ENCODE results near the gene RPS26.
"Not testable (repeated sequence)": the region's sequence is repeated elsewhere in the genome, so short reads cannot be mapped to it uniquely, and the experiment has no call there.

The RPS26 gene

GRCh38 chr12:56001487-56002100 is 40.1 kb upstream of the RPS26 start:
- in situ Hi-C loops (cut with MboI; ENCODE audit: low sequenced_read_pairs, unreplicated experiment) = no loop called here
- DNase-seq (ENCODE audit: low spot score) = no peak
- TF ChIP-seq, protein P1, sequence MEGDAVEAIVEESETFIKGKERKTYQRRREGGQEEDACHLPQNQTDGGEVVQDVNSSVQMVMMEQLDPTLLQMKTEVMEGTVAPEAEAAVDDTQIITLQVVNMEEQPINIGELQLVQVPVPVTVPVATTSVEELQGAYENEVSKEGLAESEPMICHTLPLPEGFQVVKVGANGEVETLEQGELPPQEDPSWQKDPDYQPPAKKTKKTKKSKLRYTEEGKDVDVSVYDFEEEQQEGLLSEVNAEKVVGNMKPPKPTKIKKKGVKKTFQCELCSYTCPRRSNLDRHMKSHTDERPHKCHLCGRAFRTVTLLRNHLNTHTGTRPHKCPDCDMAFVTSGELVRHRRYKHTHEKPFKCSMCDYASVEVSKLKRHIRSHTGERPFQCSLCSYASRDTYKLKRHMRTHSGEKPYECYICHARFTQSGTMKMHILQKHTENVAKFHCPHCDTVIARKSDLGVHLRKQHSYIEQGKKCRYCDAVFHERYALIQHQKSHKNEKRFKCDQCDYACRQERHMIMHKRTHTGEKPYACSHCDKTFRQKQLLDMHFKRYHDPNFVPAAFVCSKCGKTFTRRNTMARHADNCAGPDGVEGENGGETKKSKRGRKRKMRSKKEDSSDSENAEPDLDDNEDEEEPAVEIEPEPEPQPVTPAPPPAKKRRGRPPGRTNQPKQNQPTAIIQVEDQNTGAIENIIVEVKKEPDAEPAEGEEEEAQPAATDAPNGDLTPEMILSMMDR (IDR thresholded peaks at IDR 0.05; ENCODE audit: borderline replicate concordance, control extremely low read depth, extremely low read depth, insufficient read depth, missing control alignments) = no peak

GRCh38 chr12:56003376-56003775 is 38.3 kb upstream of the RPS26 start:
- in situ Hi-C loops (cut with MboI; ENCODE audit: low sequenced_read_pairs, unreplicated experiment); DNase-seq (ENCODE audit: low spot score): not testable (repeated sequence)

- TF ChIP-seq, protein P1 (IDR thresholded peaks at IDR 0.05; ENCODE audit: borderline replicate concordance, control extremely low read depth, extremely low read depth, insufficient read depth, missing control alignments) = no peak
- DNase-seq (ENCODE audit: low spot score) = no peak
- in situ Hi-C loops (cut with MboI; ENCODE audit: low sequenced_read_pairs, unreplicated experiment) = no loop called here
Measured at GRCh38 chr12:56004211-56004610, 37.5 kb upstream of the RPS26 start.

DNA sequence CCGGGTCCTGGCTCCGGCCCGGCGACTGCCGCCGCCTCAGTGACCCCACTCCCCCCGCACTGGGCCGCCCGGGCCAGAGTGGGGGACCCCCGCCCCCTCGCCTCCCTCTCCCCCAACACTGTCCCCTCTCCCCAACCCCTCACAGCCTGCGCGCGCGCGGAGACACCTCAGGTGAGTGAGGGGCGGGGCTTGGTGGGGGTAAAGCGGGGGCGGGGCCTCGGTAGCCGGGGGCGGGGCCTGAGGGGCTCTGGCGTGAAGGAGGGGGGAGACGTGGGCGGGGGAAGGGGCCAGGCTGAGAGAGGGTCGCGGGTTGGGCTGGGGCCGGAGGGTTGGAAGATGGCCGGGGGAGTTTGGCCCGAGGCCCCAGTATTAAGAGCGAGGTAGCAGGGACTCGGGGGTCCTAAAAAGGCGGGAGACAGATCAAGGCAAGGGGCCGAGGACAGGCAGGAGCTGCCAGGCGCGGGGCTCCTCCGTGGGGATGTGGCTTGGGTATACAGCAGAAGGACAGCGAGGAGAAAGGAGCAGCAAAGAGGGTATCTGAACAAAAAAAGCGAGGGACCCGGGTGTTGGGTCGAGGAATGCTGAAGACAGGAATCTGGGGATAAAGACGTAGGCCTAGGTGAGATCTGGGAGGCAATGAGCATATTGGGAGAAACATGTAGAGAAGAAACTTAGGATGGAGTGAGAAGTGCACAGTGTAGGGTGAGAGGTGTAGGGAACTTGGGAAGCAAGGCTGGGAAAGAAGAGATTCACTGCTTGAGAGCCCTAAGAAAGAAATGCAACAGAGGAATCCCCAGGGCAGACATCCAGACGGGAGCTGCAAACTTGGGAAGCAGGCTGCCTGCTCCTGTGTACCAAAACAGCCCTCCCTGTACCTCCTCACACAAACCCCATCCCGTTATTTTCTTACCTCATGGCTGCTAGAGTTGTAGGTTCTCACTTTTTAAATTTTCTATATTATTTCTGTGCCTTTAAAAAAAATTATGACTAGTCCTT is 33.9 kb upstream of the RPS26 start:
- TF ChIP-seq, protein P1 (IDR thresholded peaks at IDR 0.05; ENCODE audit: borderline replicate concordance, control extremely low read depth, extremely low read depth, insufficient read depth, missing control alignments) = no peak
- DNase-seq (ENCODE audit: low spot score) = peak; percentile 88
- in situ Hi-C loops (cut with MboI; ENCODE audit: low sequenced_read_pairs, unreplicated experiment) = no loop called here

- in situ Hi-C loops (cut with MboI; ENCODE audit: low sequenced_read_pairs, unreplicated experiment) = no loop called here
- TF ChIP-seq, protein P1 (IDR thresholded peaks at IDR 0.05; ENCODE audit: borderline replicate concordance, control extremely low read depth, extremely low read depth, insufficient read depth, missing control alignments) = no peak
- no peak for DNase-seq (ENCODE audit: low spot score)
Measured at GRCh38 chr12:56010111-56010570, 31.6 kb upstream of the RPS26 start.

- DNase-seq (ENCODE audit: low spot score) = no peak
- in situ Hi-C loops (cut with MboI; ENCODE audit: low sequenced_read_pairs, unreplicated experiment) = no loop called here
- TF ChIP-seq, protein P1 (IDR thresholded peaks at IDR 0.05; ENCODE audit: borderline replicate concordance, control extremely low read depth, extremely low read depth, insufficient read depth, missing control alignments) = no peak
Measured at GRCh38 chr12:56011509-56012090, 30.1 kb upstream of the RPS26 start.

Data from GM13976 (cell line).